ENCODE results near the gene C12orf76.

DNA sequence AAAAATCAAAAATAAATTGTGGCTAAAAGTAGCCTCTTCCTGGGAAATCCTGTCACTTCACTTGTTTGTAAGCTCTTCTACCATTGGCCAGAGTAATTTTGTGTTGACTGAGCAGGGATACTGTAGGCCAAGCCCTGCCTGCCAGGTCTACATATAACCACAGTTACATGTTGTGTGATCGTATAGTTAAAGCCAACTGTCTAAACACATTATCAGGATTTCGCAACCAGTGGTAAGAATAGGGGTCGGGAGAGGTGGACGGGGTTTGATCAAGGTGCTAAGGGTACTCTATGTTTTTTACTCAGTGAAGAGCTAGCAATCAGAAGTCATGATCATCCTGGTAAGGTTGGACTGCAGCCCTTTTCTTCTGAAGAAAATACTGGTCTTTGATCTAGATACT, 35.7 kb downstream of the C12orf76 start:
- TF ChIP-seq, protein P1, sequence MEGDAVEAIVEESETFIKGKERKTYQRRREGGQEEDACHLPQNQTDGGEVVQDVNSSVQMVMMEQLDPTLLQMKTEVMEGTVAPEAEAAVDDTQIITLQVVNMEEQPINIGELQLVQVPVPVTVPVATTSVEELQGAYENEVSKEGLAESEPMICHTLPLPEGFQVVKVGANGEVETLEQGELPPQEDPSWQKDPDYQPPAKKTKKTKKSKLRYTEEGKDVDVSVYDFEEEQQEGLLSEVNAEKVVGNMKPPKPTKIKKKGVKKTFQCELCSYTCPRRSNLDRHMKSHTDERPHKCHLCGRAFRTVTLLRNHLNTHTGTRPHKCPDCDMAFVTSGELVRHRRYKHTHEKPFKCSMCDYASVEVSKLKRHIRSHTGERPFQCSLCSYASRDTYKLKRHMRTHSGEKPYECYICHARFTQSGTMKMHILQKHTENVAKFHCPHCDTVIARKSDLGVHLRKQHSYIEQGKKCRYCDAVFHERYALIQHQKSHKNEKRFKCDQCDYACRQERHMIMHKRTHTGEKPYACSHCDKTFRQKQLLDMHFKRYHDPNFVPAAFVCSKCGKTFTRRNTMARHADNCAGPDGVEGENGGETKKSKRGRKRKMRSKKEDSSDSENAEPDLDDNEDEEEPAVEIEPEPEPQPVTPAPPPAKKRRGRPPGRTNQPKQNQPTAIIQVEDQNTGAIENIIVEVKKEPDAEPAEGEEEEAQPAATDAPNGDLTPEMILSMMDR (IDR thresholded peaks at IDR 0.05; ENCODE audit: low read depth, low read length) = no peak
- no peak for TF ChIP-seq EZH2phosphoT487 (IDR thresholded peaks at IDR 0.05; ENCODE audit: low read depth)
